ENCODE measurements around the gene MTX3.

GRCh38 chr5:79929095-79929494, 62.0 kb downstream of the MTX3 start:
- TF ChIP-seq RELA (CRISPR knock-in tag; IDR thresholded peaks at IDR 0.05; ENCODE audit: borderline replicate concordance) (no peak), TEAD4 (CRISPR knock-in tag; IDR thresholded peaks at IDR 0.05) (no peak), ZNF425 (CRISPR knock-in tag; conservative IDR thresholded peaks at IDR 0.05) (no peak), TCF7 (CRISPR knock-in tag; IDR thresholded peaks at IDR 0.05; ENCODE audit: low read depth) (no peak), CTCF (IDR thresholded peaks at IDR 0.05) (no peak), NR2C2 (CRISPR knock-in tag; IDR thresholded peaks at IDR 0.05) (no peak), ZNF416 (CRISPR knock-in tag; IDR thresholded peaks at IDR 0.05) (no peak)
